Activated CD8-positive, alpha-beta memory T cell treated with anti-CD3 and anti-CD28 coated beads for 48 hours (primary cell): ENCODE results near the gene KTN1.

Source experiments
- DNase-seq, 3 experiments: peaks; one replicate each; pipeline ENCODE4 v3.0.0-alpha.2; 2020; ENCODE audit warnings: low read depth in 2 of 3, low spot score in 2 of 3

Gene KTN1

GRCh38 chr14:55671641-55672040 lies 91.6 kb downstream of the KTN1 start:
- no peak for DNase-seq

- DNase-seq, result no peak
Measured at GRCh38 chr14:55673048-55673447, 93.0 kb downstream of the KTN1 start.

- no peak for DNase-seq
Measured at GRCh38 chr14:55681096-55681495, 101.1 kb downstream of the KTN1 start.

- DNase-seq, result no peak
Measured at GRCh38 chr14:55684956-55685584, 105.1 kb downstream of the KTN1 start.

- DNase-seq, result no peak
Measured at GRCh38 chr14:55686713-55687112, 106.7 kb downstream of the KTN1 start.

- DNase-seq, result no peak
Measured at GRCh38 chr14:55688566-55688965, 108.6 kb downstream of the KTN1 start.

- no peak for DNase-seq
Measured at GRCh38 chr14:55689981-55690871, 110.2 kb downstream of the KTN1 start.

GRCh38 chr14:55691659-55692058 lies 111.7 kb downstream of the KTN1 start:
- no peak for DNase-seq

- no peak for DNase-seq
Measured at GRCh38 chr14:55693904-55694303, 113.9 kb downstream of the KTN1 start.

- DNase-seq, result no peak
Measured at GRCh38 chr14:55697414-55697861, 117.4 kb downstream of the KTN1 start.

GRCh38 chr14:55698051-55698450 lies 118.0 kb downstream of the KTN1 start:
- DNase-seq, result no peak

GRCh38 chr14:55699131-55700057 lies 119.4 kb downstream of the KTN1 start:
- no peak for DNase-seq

- DNase-seq, result no peak
Measured at GRCh38 chr14:55701638-55702037, 121.6 kb downstream of the KTN1 start.

- DNase-seq, result no peak
Measured at GRCh38 chr14:55702511-55702910, 122.5 kb downstream of the KTN1 start.

GRCh38 chr14:55704654-55705053 lies 124.6 kb downstream of the KTN1 start:
- DNase-seq, result no peak

GRCh38 chr14:55705651-55706364 lies 125.8 kb downstream of the KTN1 start:
- no peak for DNase-seq

- no peak for DNase-seq
Measured at GRCh38 chr14:55706365-55706684, 126.3 kb downstream of the KTN1 start.

- DNase-seq, result no peak
Measured at GRCh38 chr14:55706893-55707292, 126.9 kb downstream of the KTN1 start.

- DNase-seq, result no peak
Measured at GRCh38 chr14:55707365-55707804, 127.4 kb downstream of the KTN1 start.

GRCh38 chr14:55710506-55711041 lies 130.6 kb downstream of the KTN1 start:
- no peak for DNase-seq
